HG02759 (cell line): Measurements from ENCODE around the gene ZNF85.
"Not testable (repeated sequence)": the region's sequence is repeated elsewhere in the genome, so short reads cannot be mapped to it uniquely, and the experiment has no call there.

Experiments used
- ATAC-seq: cut with Tn5 transposase; IDR thresholded peaks from one replicate; pipeline ENCODE4 v1.9.1; 2021; ENCODE audit warnings: mild to moderate bottlenecking, moderate library complexity; ENCODE audit not compliant: unreplicated experiment

The ZNF85 gene

GRCh38 chr19:20923077-20923871 lies at the start of gene ZNF85:
Gene ZNF85, plus strand, starts transcription at chr19:20923251. Its CDS starts 150 bp downstream, at chr19:20923401.
- ATAC-seq = peak; percentile 98

- no peak for ATAC-seq
Observed at GRCh38 chr19:20879501-20879900, 43.5 kb upstream of the ZNF85 start.

- ATAC-seq = no peak
Observed at GRCh38 chr19:20912973-20913372, 10.1 kb upstream of the ZNF85 start.

- no peak for ATAC-seq
Observed at GRCh38 chr19:20925481-20925880, 2.4 kb downstream of the ZNF85 start.

GRCh38 chr19:20926796-20927195 lies 3.7 kb downstream of the ZNF85 start:
- ATAC-seq = no peak

- ATAC-seq = no peak
Observed at GRCh38 chr19:20928371-20928770, 5.3 kb downstream of the ZNF85 start.

- ATAC-seq = not testable (repeated sequence)
Observed at GRCh38 chr19:20936322-20936947, 13.4 kb downstream of the ZNF85 start.

GRCh38 chr19:20952561-20953095 lies 29.6 kb downstream of the ZNF85 start:
- ATAC-seq = not testable (repeated sequence)

GRCh38 chr19:20964798-20965197 lies 41.7 kb downstream of the ZNF85 start:
- no peak for ATAC-seq

GRCh38 chr19:20968092-20968491 lies 45.0 kb downstream of the ZNF85 start:
- no peak for ATAC-seq

GRCh38 chr19:20969498-20969897 lies 46.4 kb downstream of the ZNF85 start:
- no peak for ATAC-seq

- no peak for ATAC-seq
Observed at GRCh38 chr19:20969898-20970297, 46.8 kb downstream of the ZNF85 start.

GRCh38 chr19:20992788-20993187 lies 69.7 kb downstream of the ZNF85 start:
- not testable (repeated sequence) for ATAC-seq

- peak; percentile 99 for ATAC-seq
Observed at GRCh38 chr19:20999731-21000352, 76.8 kb downstream of the ZNF85 start.
